Suprapubic skin (tissue), 3 donors: Measurements from ENCODE around the gene C12orf43.

Experiments
- EP300 ChIP-seq: sonication (generic); formaldehyde crosslinking; IDR thresholded peaks from one replicate; pipeline ENCODE4 v1.6.1; 2017; ENCODE audit warnings: antibody characterized with exemption
- TF ChIP-seq, protein P1 (sequence below), 2 donors: fragments of 200-600 bp in 1 of 2; fragments of 450-650 bp in 1 of 2; sonication (generic) in 1 of 2; IDR thresholded peaks; one replicate each; pipeline ENCODE4 v1.5.1; 2016 to 2019; ENCODE audit warnings: antibody characterized with exemption in 2 of 2, mild to moderate bottlenecking in 1 of 2, moderate library complexity in 1 of 2

DNA sequence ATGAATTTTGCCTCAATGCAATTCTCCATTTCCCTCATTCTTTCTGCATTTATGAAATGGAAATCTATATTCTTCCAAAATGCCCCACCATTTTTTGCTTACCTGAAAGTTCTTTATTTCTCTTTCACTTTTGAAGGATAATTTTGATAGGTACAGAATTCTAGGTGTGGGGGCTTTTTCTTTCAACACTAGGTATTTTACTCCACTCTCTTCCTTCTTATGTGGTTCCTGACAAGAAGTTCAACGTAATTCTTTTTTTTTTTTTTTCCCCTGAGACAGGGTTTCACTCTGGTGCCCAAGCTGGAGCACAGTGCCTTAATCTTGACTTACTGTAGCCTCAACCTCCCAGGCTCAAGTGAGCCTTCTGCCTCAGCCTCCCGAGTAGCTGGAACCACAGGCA, 49.1 kb upstream of the C12orf43 start:
- TF ChIP-seq, protein P1, sequence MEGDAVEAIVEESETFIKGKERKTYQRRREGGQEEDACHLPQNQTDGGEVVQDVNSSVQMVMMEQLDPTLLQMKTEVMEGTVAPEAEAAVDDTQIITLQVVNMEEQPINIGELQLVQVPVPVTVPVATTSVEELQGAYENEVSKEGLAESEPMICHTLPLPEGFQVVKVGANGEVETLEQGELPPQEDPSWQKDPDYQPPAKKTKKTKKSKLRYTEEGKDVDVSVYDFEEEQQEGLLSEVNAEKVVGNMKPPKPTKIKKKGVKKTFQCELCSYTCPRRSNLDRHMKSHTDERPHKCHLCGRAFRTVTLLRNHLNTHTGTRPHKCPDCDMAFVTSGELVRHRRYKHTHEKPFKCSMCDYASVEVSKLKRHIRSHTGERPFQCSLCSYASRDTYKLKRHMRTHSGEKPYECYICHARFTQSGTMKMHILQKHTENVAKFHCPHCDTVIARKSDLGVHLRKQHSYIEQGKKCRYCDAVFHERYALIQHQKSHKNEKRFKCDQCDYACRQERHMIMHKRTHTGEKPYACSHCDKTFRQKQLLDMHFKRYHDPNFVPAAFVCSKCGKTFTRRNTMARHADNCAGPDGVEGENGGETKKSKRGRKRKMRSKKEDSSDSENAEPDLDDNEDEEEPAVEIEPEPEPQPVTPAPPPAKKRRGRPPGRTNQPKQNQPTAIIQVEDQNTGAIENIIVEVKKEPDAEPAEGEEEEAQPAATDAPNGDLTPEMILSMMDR (IDR thresholded peaks at IDR 0.05) = no peak
- TF ChIP-seq EP300 = no peak
